ENCODE data around the gene PYURF.

Gene PYURF

GRCh38 chr4:88477229-88477860 is 46.2 kb downstream of the PYURF start:
- Histone ChIP-seq H3K4me3 (ENCODE audit: low read depth, low read length) (no peak overlapping the region), H3K36me3 (replicated peaks) (no peaks in the 10 kb centered on the region), H3K27ac (no peak overlapping the region), H3K27me3 (replicated peaks) (no peaks in the 10 kb centered on the region)
- DNase-seq = no peak
- in situ Hi-C loops (cut with HindIII; ENCODE audit: low pct_ligation_motif_present, low sequenced_read_pairs) = no loop called here
- no peak for TF ChIP-seq CTCF (IDR thresholded peaks at IDR 0.05; ENCODE audit: low read depth, low read length, missing control alignments)

Measured in brain microvascular endothelial cell (primary cell).